Activated T-helper 2 cell treated with anti-CD3 and anti-CD28 coated beads, Interferon-gamma antibody, Interleukin-2, Interleukin-4, amounts not matched to agents 10 μg/mL and 5 μg/mL and 100 μg/mL, durations not matched to agents 14 hours and 24 hours and 36 hours (primary cell): ENCODE results near the gene MYO18A. TPM values are rescaled to one million over a fixed set of nuclear protein-coding genes. Genes with fewer than 3 reads are reported as not detected.
"Not testable (repeated sequence)": the region's sequence is repeated elsewhere in the genome, so short reads cannot be mapped to it uniquely, and the experiment has no call there.

Experiments used
- DNase-seq: peaks from one replicate; pipeline ENCODE4 v3.0.0; 2021; ENCODE audit warnings: low spot score
- H3K27ac Mint-ChIP-seq: one replicate; pipeline ENCODE4 v1.8.0; 2021; ENCODE audit warnings: mixed read lengths
- H3K27me3 Mint-ChIP-seq: one replicate; pipeline ENCODE4 v1.8.0; 2021; ENCODE audit warnings: low read depth, mixed read lengths
- H3K36me3 Mint-ChIP-seq: one replicate; pipeline ENCODE4 v1.8.0; 2021; ENCODE audit warnings: low read depth, mixed read lengths
- H3K4me1 Mint-ChIP-seq: one replicate; pipeline ENCODE4 v1.8.0; 2021; ENCODE audit warnings: low read depth, mixed read lengths
- H3K4me3 Mint-ChIP-seq: one replicate; pipeline ENCODE4 v1.8.0; 2021; ENCODE audit warnings: low read depth, mild to moderate bottlenecking, moderate library complexity, mixed read lengths
- H3K9me3 Mint-ChIP-seq: one replicate; pipeline ENCODE4 v1.8.0; 2021; ENCODE audit warnings: mixed read lengths
- intact Hi-C: fragments of 100-400 bp; cut with micrococcal nuclease; formaldehyde crosslinking; loops from one replicate; pipeline ENCODE4 v1.15.1; 2023
- total RNA-seq: library from RNA; stranded (reverse); gene quantifications from 2 replicates; pipeline ENCODE4 v1.2.3, GENCODE V29; 2022

The MYO18A gene
- total RNA-seq, 1 donor from 2014 or later: 49.5 TPM

- Mint-ChIP-seq H3K4me3 (peak overlapping the region; percentile 70), H3K9me3 (no peaks in the 10 kb centered on the region), H3K36me3 (no peaks in the 10 kb centered on the region), H3K27ac (peak overlapping the region; percentile 82), H3K27me3 (no peaks in the 10 kb centered on the region), H3K4me1 (peaks cover 45% of the 10 kb centered on the region)
- intact Hi-C loops: loop anchor here (2.0 to 10.0 kb wide), 3 partner anchors 142 to 424 kb away; partner anchors contain the start of genes ABHD15, NEK8, TLCD1 and TP53I13
- DNase-seq: no peak
Observed at GRCh38 chr17:29148257-29148789, 31.9 kb downstream of the MYO18A start.

- no peaks in the 10 kb centered on the region for H3K9me3 Mint-ChIP-seq
- intact Hi-C loops: loop anchor here (2.0 to 10.0 kb wide), 3 partner anchors 143 to 423 kb away; partner anchors contain the start of genes ABHD15, NEK8, TLCD1 and TP53I13
- peak overlapping the region; percentile 81 for H3K27ac Mint-ChIP-seq
- H3K4me1 Mint-ChIP-seq: peaks cover 45% of the 10 kb centered on the region
- H3K36me3 Mint-ChIP-seq: no peaks in the 10 kb centered on the region
- DNase-seq: no peak
- no peaks in the 10 kb centered on the region for H3K27me3 Mint-ChIP-seq
- H3K4me3 Mint-ChIP-seq: no peak overlapping the region
Observed at GRCh38 chr17:29147682-29148081, 32.5 kb downstream of the MYO18A start.

- peak overlapping the region; percentile 54 for H3K4me3 Mint-ChIP-seq
Observed at GRCh38 chr17:29147228-29147627, 33.0 kb downstream of the MYO18A start.

GRCh38 chr17:29146369-29146972, 33.7 kb downstream of the MYO18A start:
- H3K27me3 Mint-ChIP-seq: no peaks in the 10 kb centered on the region
- no peaks in the 10 kb centered on the region for H3K9me3 Mint-ChIP-seq
- H3K4me3 Mint-ChIP-seq: peak overlapping the region; percentile 6
- no peaks in the 10 kb centered on the region for H3K36me3 Mint-ChIP-seq
- peak overlapping the region; percentile 53 for H3K27ac Mint-ChIP-seq
- H3K4me1 Mint-ChIP-seq: peaks cover 52% of the 10 kb centered on the region
- DNase-seq: no peak
- intact Hi-C loops: loop anchor here (10.0 kb wide), 2 partner anchors 418 to 422 kb away; partner anchors contain the start of genes ABHD15, NEK8, TLCD1 and TP53I13

More at GRCh38 chr17:29147228-29147627, 33.0 kb downstream of the MYO18A start:
- H3K27me3 Mint-ChIP-seq, H3K36me3 Mint-ChIP-seq, H3K9me3 Mint-ChIP-seq, DNase-seq: not testable (repeated sequence)
- Mint-ChIP-seq H3K27ac (peak overlapping the region; percentile 81), H3K4me1 (peaks cover 48% of the 10 kb centered on the region)
- intact Hi-C loops: loop anchor here (10.0 kb wide), 2 partner anchors 418 to 422 kb away; partner anchors contain the start of genes ABHD15, NEK8, TLCD1 and TP53I13

GRCh38 chr17:29145289-29146073, 34.7 kb downstream of the MYO18A start:
- Mint-ChIP-seq H3K27me3 (no peaks in the 10 kb centered on the region), H3K4me1 (peaks cover 58% of the 10 kb centered on the region), H3K4me3 (peak overlapping the region; percentile 9), H3K9me3 (no peaks in the 10 kb centered on the region), H3K27ac (peak overlapping the region; percentile 84), H3K36me3 (no peaks in the 10 kb centered on the region)
- intact Hi-C loops: loop anchor here (1.0 to 10.0 kb wide), 3 partner anchors 21 to 421 kb away; partner anchors contain the start of genes ABHD15, NEK8, TLCD1 and TP53I13
- peak; percentile 65 for DNase-seq

- no peaks in the 10 kb centered on the region for H3K9me3 Mint-ChIP-seq
- peak overlapping the region; percentile 44 for H3K27ac Mint-ChIP-seq
- intact Hi-C loops: loop anchor here (10.0 kb wide), 2 partner anchors 419 to 421 kb away; partner anchors contain the start of genes ABHD15, NEK8, TLCD1 and TP53I13
- no peaks in the 10 kb centered on the region for H3K36me3 Mint-ChIP-seq
- no peak for DNase-seq
- H3K27me3 Mint-ChIP-seq: no peaks in the 10 kb centered on the region
- no peak overlapping the region for H3K4me3 Mint-ChIP-seq
- H3K4me1 Mint-ChIP-seq: peaks cover 60% of the 10 kb centered on the region
Observed at GRCh38 chr17:29143894-29144293, 36.3 kb downstream of the MYO18A start.

GRCh38 chr17:29141514-29141876, 38.7 kb downstream of the MYO18A start:
- DNase-seq: no peak
- peaks cover 8% of the 10 kb centered on the region for H3K36me3 Mint-ChIP-seq
- peak overlapping the region; percentile 89 for H3K4me3 Mint-ChIP-seq
- H3K27me3 Mint-ChIP-seq: no peaks in the 10 kb centered on the region
- no peaks in the 10 kb centered on the region for H3K9me3 Mint-ChIP-seq
- H3K4me1 Mint-ChIP-seq: peaks cover 64% of the 10 kb centered on the region
- H3K27ac Mint-ChIP-seq: peak overlapping the region; percentile 99
- intact Hi-C loops: loop anchor here (2.0 to 10.0 kb wide), 3 partner anchors 151 to 423 kb away; partner anchors contain the start of genes ABHD15, NEK8, TLCD1 and TP53I13

- Mint-ChIP-seq H3K4me1 (peaks cover 65% of the 10 kb centered on the region), H3K27me3 (no peaks in the 10 kb centered on the region), H3K4me3 (peak overlapping the region; percentile 89), H3K36me3 (peaks cover 12% of the 10 kb centered on the region), H3K27ac (peak overlapping the region; percentile 99), H3K9me3 (no peaks in the 10 kb centered on the region)
- intact Hi-C loops: loop anchor here (2.0 to 10.0 kb wide), 3 partner anchors 152 to 424 kb away; partner anchors contain the start of genes ABHD15, NEK8, TLCD1 and TP53I13
- peak; percentile 43 for DNase-seq
Observed at GRCh38 chr17:29140631-29141513, 39.3 kb downstream of the MYO18A start.

GRCh38 chr17:29140051-29140621, 40.1 kb downstream of the MYO18A start:
- peak overlapping the region; percentile 89 for H3K4me3 Mint-ChIP-seq
- peaks cover 63% of the 10 kb centered on the region for H3K4me1 Mint-ChIP-seq
- intact Hi-C loops: loop anchor here (2.0 to 10.0 kb wide), 3 partner anchors 153 to 425 kb away; partner anchors contain the start of genes ABHD15, NEK8, TLCD1 and TP53I13
- H3K27me3 Mint-ChIP-seq: no peaks in the 10 kb centered on the region
- peaks cover 18% of the 10 kb centered on the region for H3K36me3 Mint-ChIP-seq
- peak; percentile 78 for DNase-seq
- peak overlapping the region; percentile 99 for H3K27ac Mint-ChIP-seq
- H3K9me3 Mint-ChIP-seq: no peaks in the 10 kb centered on the region

DNA sequence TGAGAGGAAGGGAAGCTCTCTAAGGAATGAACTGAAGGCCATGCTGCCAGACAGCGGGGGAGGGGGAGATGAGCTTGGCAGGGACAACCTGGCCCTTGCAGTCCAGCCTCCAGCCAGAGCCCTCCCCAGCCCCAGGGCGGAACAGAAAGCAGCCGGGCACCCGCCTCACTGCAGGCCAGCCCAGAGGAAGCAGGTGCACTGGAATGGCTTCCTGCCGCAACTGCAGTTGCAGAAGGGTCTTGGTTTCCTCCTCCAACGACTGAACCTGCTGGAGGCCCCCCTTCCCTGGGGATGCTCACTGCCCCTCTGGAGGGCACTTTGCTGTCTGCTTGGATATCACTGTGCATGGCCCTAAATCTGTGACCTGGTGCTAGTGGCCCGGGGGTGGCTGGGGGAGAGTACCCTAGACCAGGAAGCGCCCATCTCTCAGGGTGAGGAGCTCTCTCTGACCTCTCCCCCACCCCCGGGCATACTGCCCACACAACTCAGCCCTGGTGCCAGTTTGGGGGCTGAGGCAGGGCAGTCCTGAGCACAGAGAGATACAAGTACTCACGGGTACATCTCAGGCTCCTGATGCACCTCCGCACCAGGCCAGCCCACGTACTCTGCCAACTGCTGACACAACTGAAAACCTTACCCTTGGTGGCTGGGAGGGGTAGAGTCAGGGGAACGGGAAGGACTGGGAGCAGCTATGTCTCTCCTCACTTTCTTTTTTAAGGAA, 41.1 kb downstream of the MYO18A start:
- intact Hi-C loops: loop anchor here (5.0 kb wide), 1 partner anchor 38 kb away; no protein-coding TSS in a partner anchor
- Mint-ChIP-seq H3K4me1 (peaks cover 58% of the 10 kb centered on the region), H3K27ac (peak overlapping the region; percentile 99), H3K4me3 (peak overlapping the region; percentile 89), H3K27me3 (no peaks in the 10 kb centered on the region), H3K9me3 (no peaks in the 10 kb centered on the region), H3K36me3 (peaks cover 18% of the 10 kb centered on the region)
- DNase-seq: peak; percentile 35
